Measurements from ENCODE around the gene SH2D6.

SH2D6 gene

DNA sequence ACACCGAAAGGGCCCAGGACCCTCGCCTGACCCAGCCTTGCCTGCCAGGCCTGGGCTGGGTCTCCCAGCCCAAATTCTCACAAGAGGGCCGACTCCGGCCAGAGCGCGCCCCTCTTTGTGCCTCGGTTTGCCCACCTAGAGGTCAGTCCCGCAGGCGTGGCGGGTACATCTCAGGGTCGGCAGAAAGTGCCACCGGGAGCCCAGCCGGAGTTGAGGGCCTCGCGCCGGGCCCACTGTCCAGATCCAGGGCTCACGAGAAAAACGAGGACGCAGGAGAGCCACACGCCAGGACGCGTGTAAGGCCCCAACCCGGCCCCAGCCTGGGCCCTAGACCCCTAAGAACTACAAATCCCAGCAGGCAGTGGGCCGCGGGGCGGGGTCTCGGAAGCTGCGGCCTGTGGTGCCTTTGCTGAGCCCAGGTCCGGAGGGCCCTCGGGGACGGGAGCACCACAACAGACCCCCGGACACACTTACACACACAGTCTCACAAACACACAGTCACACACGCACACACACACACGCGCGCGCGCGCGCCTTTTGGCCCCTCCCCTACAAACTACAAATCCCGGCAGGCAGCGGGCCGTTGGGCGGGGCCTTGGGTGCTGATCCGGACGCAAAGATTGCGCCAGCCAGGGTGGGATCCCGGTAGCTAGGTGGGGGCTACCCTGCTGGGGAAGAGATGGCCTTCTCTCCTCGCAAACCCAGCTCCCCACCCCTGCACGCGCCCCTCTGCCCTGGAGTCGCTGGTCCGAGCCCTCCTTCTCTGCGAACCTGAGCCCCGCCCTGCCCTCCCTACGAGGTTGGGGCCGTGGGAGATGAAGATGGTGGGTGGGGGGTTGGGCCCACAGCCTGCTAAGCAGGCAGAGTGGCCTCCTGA, at the start of gene SH2D6:
Gene SH2D6, plus strand, starts transcription at position 583 of the 877 bp plus-strand sequence. CDS start 10,752 bp downstream, outside the sequence.
- H3K4me3 ChIP-seq (replicated peaks in 1 of 2; ENCODE audit: low read depth in 2 of 2, low read length in 2 of 2) = peak within 1 kb of the TSS; percentile 71 to 72

DNA sequence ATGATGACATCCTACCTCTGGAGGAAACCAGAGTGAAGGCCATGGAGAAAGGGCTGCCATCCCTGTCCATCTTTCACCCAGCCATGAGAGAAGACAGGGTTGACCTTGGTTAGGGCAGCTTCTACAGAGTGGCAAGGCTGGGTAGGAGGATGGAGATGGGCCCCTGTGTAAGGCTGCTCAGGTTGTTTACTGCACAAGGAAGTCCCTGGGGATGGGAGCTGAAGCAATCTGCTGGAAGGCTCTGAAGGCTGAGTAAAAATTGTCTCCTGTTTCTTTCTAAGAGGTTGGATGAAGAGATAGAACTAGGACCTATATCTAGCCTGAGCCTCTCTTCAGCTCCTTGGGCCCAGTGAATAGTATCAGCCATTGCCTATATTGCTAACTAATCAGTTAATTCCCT, 49.6 kb upstream of the SH2D6 start:
- H3K4me3 ChIP-seq (replicated peaks in 1 of 2; ENCODE audit: low read depth in 2 of 2, low read length in 2 of 2) = no peak overlapping the region
- TF ChIP-seq, protein P1, sequence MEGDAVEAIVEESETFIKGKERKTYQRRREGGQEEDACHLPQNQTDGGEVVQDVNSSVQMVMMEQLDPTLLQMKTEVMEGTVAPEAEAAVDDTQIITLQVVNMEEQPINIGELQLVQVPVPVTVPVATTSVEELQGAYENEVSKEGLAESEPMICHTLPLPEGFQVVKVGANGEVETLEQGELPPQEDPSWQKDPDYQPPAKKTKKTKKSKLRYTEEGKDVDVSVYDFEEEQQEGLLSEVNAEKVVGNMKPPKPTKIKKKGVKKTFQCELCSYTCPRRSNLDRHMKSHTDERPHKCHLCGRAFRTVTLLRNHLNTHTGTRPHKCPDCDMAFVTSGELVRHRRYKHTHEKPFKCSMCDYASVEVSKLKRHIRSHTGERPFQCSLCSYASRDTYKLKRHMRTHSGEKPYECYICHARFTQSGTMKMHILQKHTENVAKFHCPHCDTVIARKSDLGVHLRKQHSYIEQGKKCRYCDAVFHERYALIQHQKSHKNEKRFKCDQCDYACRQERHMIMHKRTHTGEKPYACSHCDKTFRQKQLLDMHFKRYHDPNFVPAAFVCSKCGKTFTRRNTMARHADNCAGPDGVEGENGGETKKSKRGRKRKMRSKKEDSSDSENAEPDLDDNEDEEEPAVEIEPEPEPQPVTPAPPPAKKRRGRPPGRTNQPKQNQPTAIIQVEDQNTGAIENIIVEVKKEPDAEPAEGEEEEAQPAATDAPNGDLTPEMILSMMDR (IDR thresholded peaks at IDR 0.05; ENCODE audit: low read depth, low read length) = no peak
- peak; percentile 21 to 33 for DNase-seq (ENCODE audit: low read depth in 2 of 2)

More for the DNA sequence above, at the start of gene SH2D6:
- TF ChIP-seq, protein P1 (IDR thresholded peaks at IDR 0.05; ENCODE audit: low read depth, low read length) = no peak
- peak; percentile 85 to 86 for DNase-seq (ENCODE audit: low read depth in 2 of 2)

DNA sequence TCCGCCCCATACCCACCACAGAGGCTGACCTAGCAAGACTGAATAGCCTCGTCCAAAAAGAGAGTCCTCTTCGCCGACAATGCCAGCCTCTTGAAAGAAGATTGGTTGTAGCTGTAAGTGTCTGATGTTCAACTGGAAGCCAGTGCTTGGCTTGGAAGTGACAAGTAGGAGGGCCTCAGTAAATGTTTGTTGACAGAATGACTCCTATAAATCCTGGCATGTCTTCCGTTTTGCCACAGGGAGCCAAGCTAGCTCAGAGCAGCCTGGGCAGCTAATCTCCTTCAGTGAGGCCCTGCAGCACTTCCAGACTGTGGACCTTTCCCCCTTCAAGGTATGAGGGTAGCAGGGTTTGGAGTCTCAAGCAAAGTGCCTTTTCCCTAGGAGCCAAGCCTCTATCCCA, 49.0 kb upstream of the SH2D6 start:
- TF ChIP-seq, protein P1 (IDR thresholded peaks at IDR 0.05; ENCODE audit: low read depth, low read length) = no peak
- no peak for DNase-seq (ENCODE audit: low read depth in 2 of 2)

DNA sequence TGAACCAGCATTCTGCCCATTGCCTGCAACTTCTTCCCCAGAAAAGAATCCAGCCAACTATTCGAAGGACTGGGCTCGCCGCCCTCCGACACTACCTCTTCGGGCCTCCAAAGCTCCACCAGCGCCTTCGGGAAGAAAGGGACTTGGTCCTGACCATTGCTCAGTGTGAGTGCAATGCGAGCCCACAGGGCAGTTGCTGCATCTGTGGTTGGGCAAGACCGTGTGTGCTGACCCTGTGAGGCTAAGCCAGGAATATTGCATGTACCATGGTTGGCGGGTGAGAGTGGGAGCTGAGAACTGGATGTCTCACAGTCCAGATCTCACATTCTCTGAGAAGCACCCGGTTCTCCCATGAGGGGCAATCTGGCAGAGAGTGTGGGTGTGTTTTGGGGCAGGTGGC, 47.5 kb upstream of the SH2D6 start:
- TF ChIP-seq, protein P1 (IDR thresholded peaks at IDR 0.05; ENCODE audit: low read depth, low read length) = no peak
- no peak overlapping the region for H3K4me3 ChIP-seq (replicated peaks in 1 of 2; ENCODE audit: low read depth in 2 of 2, low read length in 2 of 2)
- no peak for DNase-seq (ENCODE audit: low read depth in 2 of 2)

More for the DNA sequence above, 49.0 kb upstream of the SH2D6 start:
- H3K4me3 ChIP-seq (replicated peaks in 1 of 2; ENCODE audit: low read depth in 2 of 2, low read length in 2 of 2) = no peak overlapping the region

DNA sequence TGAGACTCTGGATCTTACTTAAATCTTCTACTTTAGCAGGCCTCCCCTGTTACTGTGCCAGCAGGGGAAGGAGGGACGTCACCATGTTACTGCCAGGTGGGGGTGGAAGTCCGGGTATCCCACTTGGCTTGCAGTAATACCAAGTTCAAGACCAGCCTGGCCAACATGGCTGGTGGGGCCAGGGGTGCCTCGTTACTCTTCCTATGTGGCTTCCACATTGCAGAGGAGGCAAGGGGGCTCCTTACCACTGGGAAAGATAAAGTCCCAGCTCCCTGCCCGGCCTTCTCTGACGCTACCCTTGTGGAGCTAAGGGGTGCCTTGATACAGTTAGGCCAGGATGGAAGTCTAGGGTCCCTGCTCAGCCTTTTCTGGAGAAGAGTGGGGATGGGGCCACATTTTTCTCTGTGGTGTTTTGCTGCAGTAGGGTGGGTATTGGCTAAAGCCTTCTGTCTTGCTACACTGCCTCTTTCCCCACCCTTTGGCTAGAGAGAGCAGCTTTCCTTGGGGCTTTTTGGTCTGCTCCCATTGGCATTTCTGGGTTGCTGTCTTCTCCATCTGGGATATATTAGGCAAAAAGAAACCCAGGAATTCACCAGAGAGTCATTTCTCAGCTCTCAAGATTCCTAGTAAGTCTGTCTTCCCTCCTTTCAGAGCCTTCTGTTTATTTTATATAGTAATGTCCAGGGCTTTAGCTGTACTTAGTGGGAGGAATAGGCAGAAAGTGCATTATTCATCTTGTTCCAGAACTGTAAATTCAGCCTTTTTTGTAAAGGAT, 42.0 kb upstream of the SH2D6 start:
- no peak for DNase-seq (ENCODE audit: low read depth in 2 of 2)
- TF ChIP-seq, protein P1 (IDR thresholded peaks at IDR 0.05; ENCODE audit: low read depth, low read length) = no peak
- no peak overlapping the region for H3K4me3 ChIP-seq (replicated peaks in 1 of 2; ENCODE audit: low read depth in 2 of 2, low read length in 2 of 2)

DNA sequence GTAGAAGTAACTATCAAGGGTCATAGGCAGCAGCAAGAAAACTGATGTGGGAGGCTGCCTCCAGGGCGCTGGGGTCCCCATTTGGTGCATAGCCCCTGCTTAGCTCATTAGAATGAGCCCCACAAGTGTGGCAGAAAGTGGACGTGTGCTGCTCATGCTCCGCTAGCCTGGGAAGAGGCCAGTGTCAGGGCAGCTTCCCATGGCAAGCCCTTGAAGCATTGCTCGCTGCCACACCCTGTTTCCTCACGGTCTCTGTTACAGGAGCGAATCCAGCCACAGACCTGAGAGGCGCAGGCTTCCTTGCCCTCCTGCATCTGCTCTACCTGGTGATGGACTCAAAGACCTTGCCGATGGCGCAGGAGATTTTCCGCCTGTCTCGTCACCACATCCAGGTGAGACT, 41.4 kb upstream of the SH2D6 start:
- TF ChIP-seq, protein P1 (IDR thresholded peaks at IDR 0.05; ENCODE audit: low read depth, low read length) = no peak
- no peak for DNase-seq (ENCODE audit: low read depth in 2 of 2)
- no peak overlapping the region for H3K4me3 ChIP-seq (replicated peaks in 1 of 2; ENCODE audit: low read depth in 2 of 2, low read length in 2 of 2)
